PC-3 (cell line): ENCODE data around the gene KRT40. TPM values are rescaled to one million over a fixed set of nuclear protein-coding genes. Genes with fewer than 3 reads are reported as not detected.

Source experiments
- ATAC-seq: fragments of 200-7000 bp; cut with Tn5 transposase; 2 replicates; pipeline ENCODE4 v1.9.1; 2020; ENCODE audit warnings: mild to moderate bottlenecking, moderate library complexity
- BruUV-seq: library from RNA; stranded (reverse); fragments of 400-500 nt; replicated peaks from 2 replicates; lab custom pipeline; 2021; lab: Mats Ljungman, UMichigan
- CTCF ChIA-PET: fragments of 300-600 bp; sonication (Branson Sonifier 250); formaldehyde crosslinking; loops from one replicate; lab custom pipeline; 2022; ENCODE audit warnings: antibody characterized with exemption; lab: Charles Lee
- POLR2A ChIA-PET: fragments of 300-600 bp; sonication (Branson Sonifier 250); formaldehyde crosslinking; loops from one replicate; lab custom pipeline; 2022; ENCODE audit warnings: antibody characterized with exemption; ENCODE audit not compliant: unreplicated experiment; lab: Charles Lee
- DNase-seq: peaks from one replicate; pipeline ENCODE4 v3.0.0-alpha.2; 2015
- H2AFZ ChIP-seq: fragments of 300-600 bp; sonication (generic); 2 replicates; pipeline ENCODE4 v1.6.0; 2016; ENCODE audit warnings: antibody characterized with exemption, low read length
- H3F3A ChIP-seq: fragments of 300-600 bp; sonication (generic); one replicate; pipeline ENCODE4 v1.6.0; 2017; ENCODE audit warnings: antibody characterized with exemption, low read length, control low read depth, mild to moderate bottlenecking; ENCODE audit not compliant: unreplicated experiment
- H3K27ac ChIP-seq: fragments of 300-600 bp; sonication (generic); 2 replicates; pipeline ENCODE4 v1.5.1; 2016; ENCODE audit warnings: mild to moderate bottlenecking, low read length
- H3K27me3 ChIP-seq: fragments of 300-600 bp; sonication (generic); 2 replicates; pipeline ENCODE4 v1.6.1; 2016; ENCODE audit warnings: low read length, mixed read lengths
- H3K36me3 ChIP-seq: fragments of 300-600 bp; sonication (generic); 2 replicates; pipeline ENCODE4 v1.6.1; 2016; ENCODE audit warnings: low read depth, mixed run types, low read length, mixed read lengths
- H3K4me1 ChIP-seq: fragments of 300-600 bp; sonication (generic); 2 replicates; pipeline ENCODE4 v1.5.1; 2016; ENCODE audit warnings: low read length; ENCODE audit not compliant: insufficient read depth
- H3K4me2 ChIP-seq: fragments of 300-600 bp; sonication (generic); 2 replicates; pipeline ENCODE4 v1.6.0; 2016; ENCODE audit warnings: low read length
- H3K4me3 ChIP-seq: fragments of 300-600 bp; sonication (generic); 2 replicates; pipeline ENCODE4 v1.5.1; 2016; ENCODE audit warnings: mild to moderate bottlenecking, low read length, mixed read lengths
- H3K79me2 ChIP-seq: fragments of 300-600 bp; sonication (generic); 2 replicates; pipeline ENCODE4 v1.6.1; 2017; ENCODE audit warnings: low read length, mixed read lengths
- H3K9ac ChIP-seq: fragments of 300-600 bp; sonication (generic); 2 replicates; pipeline ENCODE4 v1.6.0; 2016; ENCODE audit warnings: mild to moderate bottlenecking, low read length
- H3K9me2 ChIP-seq: fragments of 300-600 bp; sonication (generic); replicated peaks from 2 replicates; pipeline ENCODE4 v1.6.1; 2016; ENCODE audit warnings: mixed run types, low read length, mixed read lengths
- H3K9me3 ChIP-seq: fragments of 300-600 bp; sonication (generic); 2 replicates; pipeline ENCODE4 v1.6.1; 2016; ENCODE audit warnings: low read length, mixed read lengths
- H4K20me1 ChIP-seq: fragments of 300-600 bp; sonication (generic); 2 replicates; pipeline ENCODE4 v1.6.1; 2016; ENCODE audit warnings: low read length, mixed read lengths
- EZH2 ChIP-seq: fragments of 300-600 bp; sonication (generic); IDR thresholded peaks from one replicate; pipeline ENCODE4 v1.6.1; 2017; ENCODE audit warnings: antibody characterized with exemption, mild to moderate bottlenecking, low read length; ENCODE audit not compliant: unreplicated experiment
- EZH2phosphoT487 ChIP-seq: fragments of 300-600 bp; sonication (generic); IDR thresholded peaks from 2 replicates; pipeline ENCODE4 v1.6.1; 2018; ENCODE audit warnings: mild to moderate bottlenecking, antibody characterized with exemption, low read length, borderline replicate concordance
- intact Hi-C: fragments of 100-400 bp; cut with micrococcal nuclease; formaldehyde crosslinking; loops from 2 replicates; pipeline ENCODE4 v1.9.0; 2023
- total RNA-seq: library from RNA; depleted of rRNA; stranded (reverse); fragments of >200 nt; gene quantifications from 2 replicates; pipeline ENCODE4 v1.2.3, GENCODE V29; 2014
- TF ChIP-seq, protein P1 (sequence below): fragments of 300-600 bp; sonication (generic); conservative IDR thresholded peaks from 2 replicates; pipeline ENCODE4 v1.5.1; 2017; ENCODE audit warnings: antibody characterized with exemption, low read depth, mild to moderate bottlenecking, low read length

The KRT40 gene
- total RNA-seq, 1 experiment from 2014 or later: not detected

DNA sequence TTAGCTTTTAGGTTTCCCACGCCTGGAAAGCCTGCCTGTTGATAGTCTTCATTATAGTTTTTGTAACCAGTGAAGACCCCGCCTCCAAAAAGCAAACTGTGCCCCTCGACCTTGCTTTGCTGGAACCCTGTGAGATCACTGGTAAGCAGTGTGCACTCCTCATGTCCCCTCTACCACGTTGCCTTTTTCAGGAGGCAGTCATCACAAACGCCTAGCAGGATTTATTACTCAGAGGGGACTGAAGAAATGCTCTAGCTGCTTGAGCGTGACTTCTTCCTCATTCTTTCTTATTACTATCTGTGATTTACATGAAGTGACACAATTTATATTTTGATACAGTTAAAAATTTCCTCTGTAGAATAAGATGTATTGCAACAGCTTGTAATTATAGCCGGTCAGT lies 31.3 kb upstream of the KRT40 start:
- intact Hi-C loops: no loop called here
- Histone ChIP-seq H3K27ac (no peak overlapping the region), H3K79me2 (no peaks in the 10 kb centered on the region), H3K4me1 (peaks cover 27% of the 10 kb centered on the region), H3K9me2 (no peaks in the 10 kb centered on the region), H3K9ac (no peak overlapping the region), H2AFZ (no peak overlapping the region), H3F3A (no peaks in the 10 kb centered on the region), H3K9me3 (no peaks in the 10 kb centered on the region), H3K4me2 (no peak overlapping the region), H4K20me1 (no peaks in the 10 kb centered on the region), H3K36me3 (no peaks in the 10 kb centered on the region), H3K27me3 (no peaks in the 10 kb centered on the region), H3K4me3 (no peak overlapping the region)
- BruUV-seq: no TSS peak
- no peak for ATAC-seq
- CTCF ChIA-PET: no interaction called here
- no peak for DNase-seq
- TF ChIP-seq, protein P1, sequence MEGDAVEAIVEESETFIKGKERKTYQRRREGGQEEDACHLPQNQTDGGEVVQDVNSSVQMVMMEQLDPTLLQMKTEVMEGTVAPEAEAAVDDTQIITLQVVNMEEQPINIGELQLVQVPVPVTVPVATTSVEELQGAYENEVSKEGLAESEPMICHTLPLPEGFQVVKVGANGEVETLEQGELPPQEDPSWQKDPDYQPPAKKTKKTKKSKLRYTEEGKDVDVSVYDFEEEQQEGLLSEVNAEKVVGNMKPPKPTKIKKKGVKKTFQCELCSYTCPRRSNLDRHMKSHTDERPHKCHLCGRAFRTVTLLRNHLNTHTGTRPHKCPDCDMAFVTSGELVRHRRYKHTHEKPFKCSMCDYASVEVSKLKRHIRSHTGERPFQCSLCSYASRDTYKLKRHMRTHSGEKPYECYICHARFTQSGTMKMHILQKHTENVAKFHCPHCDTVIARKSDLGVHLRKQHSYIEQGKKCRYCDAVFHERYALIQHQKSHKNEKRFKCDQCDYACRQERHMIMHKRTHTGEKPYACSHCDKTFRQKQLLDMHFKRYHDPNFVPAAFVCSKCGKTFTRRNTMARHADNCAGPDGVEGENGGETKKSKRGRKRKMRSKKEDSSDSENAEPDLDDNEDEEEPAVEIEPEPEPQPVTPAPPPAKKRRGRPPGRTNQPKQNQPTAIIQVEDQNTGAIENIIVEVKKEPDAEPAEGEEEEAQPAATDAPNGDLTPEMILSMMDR: no peak
- TF ChIP-seq EZH2phosphoT487 (no peak), EZH2 (no peak)
- POLR2A ChIA-PET: no interaction called here

DNA sequence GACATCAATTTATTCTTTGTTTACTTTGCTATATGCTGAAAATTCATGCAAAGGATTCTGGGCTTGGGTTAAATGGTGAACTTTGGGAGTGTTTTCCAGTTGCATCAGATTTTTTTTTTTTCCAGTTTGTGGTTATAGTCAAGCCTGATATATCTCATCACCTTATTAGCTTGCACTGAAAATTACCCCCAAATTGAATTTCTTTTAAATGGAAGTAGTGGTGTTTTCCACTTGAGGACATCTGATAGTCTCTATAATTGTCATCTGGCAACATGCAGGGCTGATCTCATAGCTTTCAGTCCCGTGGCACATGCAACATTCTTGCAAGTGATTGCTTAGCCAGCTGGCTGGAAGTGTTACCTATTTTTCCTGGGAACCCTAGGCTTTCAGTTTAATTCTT lies 29.5 kb upstream of the KRT40 start:
- Histone ChIP-seq H3K4me1 (peaks cover 42% of the 10 kb centered on the region), H3K36me3 (no peaks in the 10 kb centered on the region), H3K9me3 (no peaks in the 10 kb centered on the region), H3K9ac (no peak overlapping the region), H3K27me3 (no peaks in the 10 kb centered on the region), H3K4me2 (peak overlapping the region; percentile 6), H3K4me3 (no peak overlapping the region), H3K27ac (peak overlapping the region; percentile 79), H2AFZ (no peak overlapping the region), H4K20me1 (no peaks in the 10 kb centered on the region), H3K79me2 (no peaks in the 10 kb centered on the region), H3F3A (peaks cover 5% of the 10 kb centered on the region), H3K9me2 (no peaks in the 10 kb centered on the region)
- POLR2A ChIA-PET: no interaction called here
- no peak for ATAC-seq
- DNase-seq: no peak
- intact Hi-C loops: no loop called here
- CTCF ChIA-PET: interaction anchor here (1.3 kb wide), 1 partner anchor 309 kb away, joined by 4 read pairs; no protein-coding TSS in a partner anchor
- BruUV-seq: no TSS peak
- no peak for TF ChIP-seq EZH2
- TF ChIP-seq, protein P1: no peak
- TF ChIP-seq EZH2phosphoT487: no peak

DNA sequence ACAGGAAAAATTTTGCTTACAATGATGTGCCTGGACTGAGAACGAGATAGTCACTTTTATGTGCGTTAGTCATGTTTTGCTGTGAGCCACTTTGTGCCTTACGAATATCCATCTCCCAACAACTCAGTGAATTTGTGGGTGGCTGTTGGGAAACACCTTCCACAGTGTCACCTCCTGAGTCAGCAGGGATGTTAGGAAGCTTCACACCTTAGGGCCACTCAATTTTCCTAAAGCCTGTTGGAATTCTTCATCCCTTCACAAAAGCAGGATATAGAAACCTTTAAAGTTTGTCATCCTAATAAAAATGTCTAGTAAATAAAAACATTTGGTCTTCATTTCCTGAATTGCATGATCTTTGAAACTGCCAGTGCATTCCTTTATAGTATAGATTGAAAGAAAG lies 29.1 kb upstream of the KRT40 start:
- Histone ChIP-seq H3K9me3 (no peaks in the 10 kb centered on the region), H4K20me1 (no peaks in the 10 kb centered on the region), H3K9me2 (no peaks in the 10 kb centered on the region), H3K27ac (peak overlapping the region; percentile 79), H2AFZ (no peak overlapping the region), H3K4me3 (no peak overlapping the region), H3K9ac (no peak overlapping the region), H3K27me3 (no peaks in the 10 kb centered on the region), H3K79me2 (no peaks in the 10 kb centered on the region), H3K4me2 (peak overlapping the region; percentile 6), H3F3A (peaks cover 5% of the 10 kb centered on the region), H3K36me3 (no peaks in the 10 kb centered on the region), H3K4me1 (peaks cover 46% of the 10 kb centered on the region)
- DNase-seq: peak; percentile 86
- ATAC-seq: peak; percentile 86
- ChIA-PET CTCF (interaction anchor here (1.3 kb wide), 1 partner anchor 309 kb away, joined by 4 read pairs; no protein-coding TSS in a partner anchor), POLR2A (no interaction called here)
- no TSS peak for BruUV-seq
- intact Hi-C loops: no loop called here
- TF ChIP-seq, protein P1: no peak
- TF ChIP-seq EZH2 (no peak), EZH2phosphoT487 (no peak)
